Measurements from ENCODE around the gene HEATR1.
A peak's percentile ranks its signal among the peaks of the same experiment; 100 is the strongest.
"Not testable (repeated sequence)": the region's sequence is repeated elsewhere in the genome, so short reads cannot be mapped to it uniquely, and the experiment has no call there.

The HEATR1 gene

GRCh38 chr1:236590553-236591150 lies 13.7 kb downstream of the HEATR1 start:
- DNase-seq = no peak

DNA sequence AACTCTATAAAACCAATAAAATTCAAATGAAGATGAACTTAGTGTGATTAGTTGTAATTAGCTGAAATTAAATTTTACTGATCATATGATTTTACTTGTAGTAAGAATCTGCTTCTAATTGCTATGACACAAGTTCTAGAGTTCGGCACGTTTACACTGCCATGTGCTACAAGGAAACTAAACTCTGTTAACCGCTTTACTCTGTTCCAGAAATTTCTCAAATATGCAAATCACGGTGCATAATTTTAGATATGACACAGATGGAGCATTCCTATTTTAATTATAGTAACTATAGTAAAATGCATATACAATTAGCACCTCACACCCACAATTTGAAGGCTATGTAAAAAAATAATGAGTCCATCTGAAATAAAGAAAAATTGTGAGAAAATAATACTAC lies 14.8 kb downstream of the HEATR1 start:
- no peak for DNase-seq

GRCh38 chr1:236581528-236581927 lies 22.8 kb downstream of the HEATR1 start:
- no peak for DNase-seq

DNA sequence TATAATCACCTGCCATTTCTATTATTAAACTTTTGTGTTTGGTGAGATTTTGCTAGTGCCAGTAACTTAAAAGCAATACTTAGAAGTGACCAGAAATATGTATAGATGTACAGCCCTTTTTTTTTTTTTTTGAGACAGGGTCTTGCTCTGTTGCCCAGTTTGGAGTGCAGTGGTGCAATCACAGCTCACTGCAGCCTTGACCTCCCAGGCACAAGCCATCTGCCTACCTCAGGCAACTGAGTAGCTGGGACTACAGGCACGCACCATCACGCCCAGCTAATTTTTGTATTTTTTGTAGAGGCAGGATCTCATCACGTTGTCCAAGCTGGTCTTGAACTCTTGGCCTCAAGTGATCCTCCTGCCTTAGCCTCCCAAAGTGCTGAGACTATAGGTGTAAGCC lies 23.9 kb downstream of the HEATR1 start:
- DNase-seq = not testable (repeated sequence)

DNA sequence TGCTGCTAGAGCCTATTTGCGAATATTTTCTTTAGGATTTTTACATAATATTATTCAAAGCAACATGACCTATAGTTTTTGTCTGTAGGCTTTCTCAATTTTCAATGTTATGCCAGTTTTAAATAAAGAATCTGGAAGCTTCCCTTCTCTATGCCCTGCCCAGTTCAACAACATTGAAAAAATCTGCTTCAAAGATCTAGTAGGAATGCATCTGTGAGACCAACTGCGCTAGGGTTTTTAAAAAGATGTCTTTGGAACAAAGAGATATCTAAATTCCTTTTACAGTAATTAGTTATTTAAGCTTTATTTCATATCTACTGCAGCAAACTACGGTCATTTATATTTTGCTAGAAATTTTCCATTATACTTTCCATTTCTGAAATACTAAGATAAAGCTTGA lies 25.7 kb downstream of the HEATR1 start:
- DNase-seq = no peak

DNA sequence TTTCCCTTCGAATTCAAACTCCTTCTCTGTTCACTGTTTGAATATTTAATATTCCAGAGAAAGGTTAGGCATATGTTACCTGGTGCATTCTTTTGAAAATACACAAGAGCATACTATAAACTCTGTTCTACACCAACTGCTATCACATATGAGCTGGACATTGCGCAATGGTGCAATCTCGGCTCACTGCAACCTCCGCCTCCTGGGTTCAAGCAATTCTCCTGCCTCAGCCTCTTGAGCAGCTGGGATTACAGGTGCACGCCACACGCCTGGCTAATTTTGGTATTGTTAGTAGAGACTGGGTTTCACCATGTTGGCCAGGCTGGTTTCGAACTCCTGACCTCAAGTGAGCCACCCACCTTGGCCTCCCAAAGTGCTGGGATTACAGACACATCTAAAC lies 27.3 kb downstream of the HEATR1 start:
- DNase-seq = not testable (repeated sequence)

DNA sequence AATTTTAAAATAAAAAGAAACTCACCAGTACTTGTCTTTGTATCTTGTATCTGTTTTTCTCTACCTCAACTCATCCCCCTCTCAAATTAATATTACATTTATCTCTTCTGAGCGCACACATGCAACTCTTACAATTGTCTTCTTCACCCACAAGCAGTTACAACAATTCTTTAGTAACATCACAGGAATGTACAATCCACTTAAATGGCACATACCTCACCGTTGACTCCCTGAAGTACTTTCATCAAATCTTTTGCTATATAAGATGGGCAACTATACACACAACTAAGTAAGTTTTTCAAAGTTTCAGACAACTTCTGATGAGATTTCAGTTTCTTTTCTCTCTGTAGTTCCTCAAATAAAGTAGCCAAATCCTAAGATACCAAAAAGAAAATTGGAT lies 28.3 kb downstream of the HEATR1 start:
- no peak for DNase-seq

DNA sequence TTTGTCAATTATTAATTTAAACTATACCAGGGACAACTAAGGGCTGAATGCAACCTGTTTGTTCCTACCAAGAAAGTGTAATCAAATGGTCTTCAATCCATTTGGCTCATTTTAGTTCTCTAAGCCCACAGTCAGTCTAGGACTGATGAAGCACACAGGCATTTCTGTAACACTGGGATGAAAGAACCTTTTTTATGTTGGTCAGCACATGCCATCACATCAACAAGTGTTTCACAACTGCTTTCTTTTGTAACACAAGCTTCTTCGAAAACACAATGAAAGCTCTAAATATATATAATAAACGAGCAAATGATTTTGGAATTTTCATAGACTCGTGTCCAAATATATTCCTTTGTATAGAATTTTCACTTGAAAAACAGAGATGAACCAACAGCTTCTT lies 28.8 kb downstream of the HEATR1 start:
- no peak for DNase-seq

GRCh38 chr1:236568285-236568894 lies 35.9 kb downstream of the HEATR1 start:
- peak; percentile 9 for DNase-seq

DNA sequence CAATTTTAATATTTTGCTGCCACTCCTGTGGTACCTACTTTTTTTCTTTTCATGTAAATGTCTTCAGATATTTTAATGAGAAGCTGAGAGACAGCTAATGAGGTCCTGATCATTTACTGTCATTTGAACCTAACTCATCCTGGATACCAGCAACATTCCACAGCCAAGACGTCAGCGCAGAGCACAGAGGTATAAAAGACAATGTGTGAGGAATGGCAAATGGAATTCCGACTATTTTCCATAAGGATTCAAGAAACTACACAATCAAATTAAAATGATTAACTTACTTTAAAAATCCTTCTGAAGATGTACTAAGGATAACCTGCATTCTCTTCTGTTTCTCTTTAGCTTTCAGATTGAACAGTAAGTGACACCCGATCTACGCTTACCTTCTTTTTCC lies 38.8 kb downstream of the HEATR1 start:
- DNase-seq = no peak

GRCh38 chr1:236561976-236562375 lies 42.3 kb downstream of the HEATR1 start:
- DNase-seq = no peak

DNA sequence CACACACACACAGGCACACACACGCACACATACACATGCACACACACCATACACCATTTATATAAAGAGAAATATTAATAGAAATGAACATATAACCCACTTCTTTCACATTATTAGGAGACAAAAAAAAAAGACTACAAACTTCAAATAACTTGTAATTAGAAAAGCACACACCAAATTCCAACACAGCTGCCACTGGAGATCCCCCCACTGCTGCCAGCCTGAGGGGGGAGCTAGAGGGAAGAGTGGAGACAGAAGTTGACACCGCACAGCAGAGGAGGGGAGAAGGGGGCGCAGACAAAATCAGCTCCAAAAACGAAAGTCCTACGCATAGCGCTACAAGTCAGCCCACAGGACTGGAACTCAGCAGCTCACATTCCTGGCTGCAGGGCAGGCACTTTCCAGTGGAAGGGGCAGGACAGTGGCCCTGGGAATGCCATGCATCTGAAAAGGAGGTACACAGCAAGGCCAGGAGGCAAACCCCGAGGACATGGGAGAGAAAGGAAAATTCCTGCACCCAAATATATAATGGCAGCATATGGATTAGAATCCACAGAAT lies 44.0 kb downstream of the HEATR1 start:
- no peak for DNase-seq

GRCh38 chr1:236558846-236559245 lies 45.5 kb downstream of the HEATR1 start:
- DNase-seq = no peak

DNA sequence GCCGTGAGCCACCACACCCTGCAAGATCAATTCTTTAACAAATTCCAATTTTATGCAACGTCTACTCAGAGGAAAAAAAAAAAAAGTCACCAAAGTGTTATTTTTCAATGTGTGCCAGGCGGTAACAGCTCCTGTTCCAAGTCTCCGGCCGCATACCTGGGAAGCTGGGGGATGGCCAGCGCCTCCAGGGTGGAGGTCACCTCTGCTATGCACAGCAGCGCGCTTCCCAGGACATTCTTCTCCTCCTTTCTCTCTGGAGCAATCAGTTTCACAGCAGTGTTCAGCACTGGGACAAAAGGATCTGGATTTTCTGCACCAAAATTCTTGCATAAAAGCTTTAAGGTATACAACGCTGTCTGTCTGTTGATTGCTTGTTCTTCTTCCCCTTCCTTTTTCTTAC lies 46.2 kb downstream of the HEATR1 start:
- no peak for DNase-seq

GRCh38 chr1:236556606-236557005 lies 47.7 kb downstream of the HEATR1 start:
- DNase-seq = no peak

DNA sequence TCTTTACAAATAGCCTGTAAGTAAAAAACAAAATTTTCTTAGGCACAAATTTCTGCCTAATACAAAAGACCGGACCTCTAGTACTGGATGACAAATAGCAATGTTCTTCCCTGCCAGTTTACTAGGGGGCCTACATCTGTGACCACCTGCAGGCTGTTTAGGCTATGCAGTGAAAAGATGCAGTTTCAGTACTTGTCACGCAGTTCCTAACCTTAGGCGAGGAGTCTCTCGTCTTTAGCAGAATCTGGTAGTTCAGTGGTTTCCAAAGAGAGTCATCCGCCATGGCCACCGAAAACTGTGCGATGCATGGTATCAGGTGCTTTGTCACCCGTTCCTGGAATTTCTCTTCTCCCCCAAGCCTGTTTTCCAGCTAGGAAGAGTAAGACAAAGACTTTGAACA lies 50.9 kb downstream of the HEATR1 start:
- DNase-seq = no peak

DNA sequence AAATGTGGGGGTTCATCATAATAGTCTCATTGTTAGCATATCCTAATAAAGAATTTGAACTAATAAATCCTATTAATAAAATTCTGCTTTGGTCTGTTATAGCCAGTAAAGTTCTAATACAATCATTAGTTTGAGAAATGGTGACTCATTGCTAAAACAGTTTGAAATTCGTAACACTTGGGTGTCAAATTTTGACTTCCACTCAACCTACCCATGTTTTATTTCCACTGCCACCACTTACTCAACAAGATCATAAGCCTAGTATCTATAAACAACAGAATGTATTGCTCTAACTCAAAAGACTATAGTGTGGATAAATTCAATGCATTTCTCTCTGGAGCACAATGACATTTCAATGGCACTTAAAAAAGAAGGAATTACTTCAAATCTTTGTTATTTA lies 51.4 kb downstream of the HEATR1 start:
- DNase-seq = no peak

DNA sequence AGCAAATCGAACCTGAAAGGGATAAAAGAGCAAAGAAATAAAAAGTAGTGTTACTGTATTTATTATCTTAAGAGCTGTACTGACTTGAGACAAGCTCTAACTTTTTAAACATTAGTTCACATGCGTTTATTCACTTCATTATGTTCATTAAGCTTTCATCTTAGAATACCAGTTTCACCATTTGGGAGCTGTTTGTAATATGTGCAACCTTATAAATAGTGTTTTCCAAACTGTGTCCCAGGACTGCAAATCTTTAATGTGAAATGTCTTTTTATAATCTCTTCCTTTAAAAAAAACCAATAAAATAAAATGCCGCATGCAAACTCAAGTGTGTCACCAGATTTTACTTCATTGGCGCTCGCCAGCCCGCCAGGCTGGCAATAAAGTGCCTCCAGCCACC lies 52.2 kb downstream of the HEATR1 start:
- no peak for DNase-seq

GRCh38 chr1:236550961-236551851 lies 53.1 kb downstream of the HEATR1 start:
- DNase-seq = no peak

DNA sequence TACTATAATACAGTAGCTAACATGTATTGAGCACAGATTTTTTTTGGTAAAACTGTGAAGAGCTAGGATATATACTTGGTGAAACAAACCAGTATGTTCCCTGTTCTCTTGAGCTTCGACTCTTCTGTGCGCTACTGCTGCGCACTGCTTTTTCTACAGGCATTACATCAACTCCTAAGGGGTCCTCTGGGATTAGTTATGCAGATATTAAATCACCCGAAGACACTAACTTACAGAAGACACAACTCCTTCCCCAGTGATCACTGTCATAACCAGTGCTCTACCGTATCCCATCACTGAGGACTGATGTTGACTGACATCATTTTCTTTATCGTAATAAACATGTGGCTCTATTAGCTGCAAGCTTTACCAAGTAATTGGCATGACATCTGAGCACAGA lies 55.9 kb downstream of the HEATR1 start:
- DNase-seq = no peak

DNA sequence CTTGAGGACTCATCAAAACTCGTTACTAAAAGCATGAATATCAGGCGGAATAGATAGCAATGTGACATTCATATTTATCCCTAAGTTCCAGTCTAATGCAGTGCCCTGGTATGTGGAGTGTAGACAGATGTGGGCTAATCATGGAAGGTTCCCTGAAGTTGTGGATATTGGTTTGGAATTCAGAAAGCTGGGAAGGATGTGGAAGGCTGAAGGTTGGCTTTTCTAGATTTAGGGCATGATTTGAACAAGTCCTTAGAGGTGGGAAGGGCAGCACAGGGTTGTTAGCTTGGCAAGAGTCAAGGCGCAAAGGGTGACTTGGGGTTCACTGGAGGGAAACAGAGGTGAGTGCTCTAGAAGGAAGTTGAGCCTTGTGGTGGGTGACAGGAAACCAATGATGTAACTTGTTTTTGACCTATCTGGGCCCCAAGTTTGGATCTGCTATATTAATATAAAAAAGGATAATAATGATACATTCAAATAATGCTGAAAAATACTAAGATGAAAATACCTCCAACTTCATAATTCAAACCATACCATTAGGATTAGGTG lies 58.6 kb downstream of the HEATR1 start:
- no peak for DNase-seq

- peak; percentile 18 for DNase-seq
Measured at GRCh38 chr1:236543065-236543669, 61.1 kb downstream of the HEATR1 start.

DNA sequence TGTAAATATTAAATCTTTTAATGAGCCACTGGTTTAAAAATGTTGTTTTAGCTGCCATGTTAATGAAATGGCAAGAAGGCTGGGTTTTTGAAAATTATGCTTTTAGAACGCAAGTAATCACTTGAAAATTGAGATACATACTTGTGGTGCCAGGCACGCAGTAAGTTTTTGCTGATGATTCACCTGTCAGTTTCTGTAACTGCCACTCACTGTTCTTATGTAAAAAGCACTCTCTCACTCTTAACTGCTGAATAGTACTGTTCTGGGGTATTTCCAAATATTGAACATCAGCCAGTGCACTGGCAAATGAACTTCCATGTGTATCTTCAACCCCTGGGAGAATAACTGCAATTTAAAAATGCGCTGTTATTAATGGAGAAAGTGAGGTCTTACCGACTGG lies 62.6 kb downstream of the HEATR1 start:
- DNase-seq = no peak

Data from DMS53 (cell line).